PC-3 (cell line): ENCODE data around the gene SLC7A4. TPM values are rescaled to one million over a fixed set of nuclear protein-coding genes. Genes with fewer than 3 reads are reported as not detected.

Source experiments
- ATAC-seq: fragments of 200-7000 bp; cut with Tn5 transposase; 2 replicates; pipeline ENCODE4 v1.9.1; 2020; ENCODE audit warnings: mild to moderate bottlenecking, moderate library complexity
- BruUV-seq: library from RNA; stranded (reverse); fragments of 400-500 nt; replicated peaks from 2 replicates; lab custom pipeline; 2021; lab: Mats Ljungman, UMichigan
- CTCF ChIA-PET: fragments of 300-600 bp; sonication (Branson Sonifier 250); formaldehyde crosslinking; loops from one replicate; lab custom pipeline; 2022; ENCODE audit warnings: antibody characterized with exemption; lab: Charles Lee
- POLR2A ChIA-PET: fragments of 300-600 bp; sonication (Branson Sonifier 250); formaldehyde crosslinking; loops from one replicate; lab custom pipeline; 2022; ENCODE audit warnings: antibody characterized with exemption; ENCODE audit not compliant: unreplicated experiment; lab: Charles Lee
- DNase-seq: peaks from one replicate; pipeline ENCODE4 v3.0.0-alpha.2; 2015
- H2AFZ ChIP-seq: fragments of 300-600 bp; sonication (generic); 2 replicates; pipeline ENCODE4 v1.6.0; 2016; ENCODE audit warnings: antibody characterized with exemption, low read length
- H3F3A ChIP-seq: fragments of 300-600 bp; sonication (generic); one replicate; pipeline ENCODE4 v1.6.0; 2017; ENCODE audit warnings: antibody characterized with exemption, low read length, control low read depth, mild to moderate bottlenecking; ENCODE audit not compliant: unreplicated experiment
- H3K27ac ChIP-seq: fragments of 300-600 bp; sonication (generic); 2 replicates; pipeline ENCODE4 v1.5.1; 2016; ENCODE audit warnings: mild to moderate bottlenecking, low read length
- H3K27me3 ChIP-seq: fragments of 300-600 bp; sonication (generic); 2 replicates; pipeline ENCODE4 v1.6.1; 2016; ENCODE audit warnings: low read length, mixed read lengths
- H3K36me3 ChIP-seq: fragments of 300-600 bp; sonication (generic); 2 replicates; pipeline ENCODE4 v1.6.1; 2016; ENCODE audit warnings: low read depth, mixed run types, low read length, mixed read lengths
- H3K4me1 ChIP-seq: fragments of 300-600 bp; sonication (generic); 2 replicates; pipeline ENCODE4 v1.5.1; 2016; ENCODE audit warnings: low read length; ENCODE audit not compliant: insufficient read depth
- H3K4me2 ChIP-seq: fragments of 300-600 bp; sonication (generic); 2 replicates; pipeline ENCODE4 v1.6.0; 2016; ENCODE audit warnings: low read length
- H3K4me3 ChIP-seq: fragments of 300-600 bp; sonication (generic); 2 replicates; pipeline ENCODE4 v1.5.1; 2016; ENCODE audit warnings: mild to moderate bottlenecking, low read length, mixed read lengths
- H3K79me2 ChIP-seq: fragments of 300-600 bp; sonication (generic); 2 replicates; pipeline ENCODE4 v1.6.1; 2017; ENCODE audit warnings: low read length, mixed read lengths
- H3K9ac ChIP-seq: fragments of 300-600 bp; sonication (generic); 2 replicates; pipeline ENCODE4 v1.6.0; 2016; ENCODE audit warnings: mild to moderate bottlenecking, low read length
- H3K9me2 ChIP-seq: fragments of 300-600 bp; sonication (generic); replicated peaks from 2 replicates; pipeline ENCODE4 v1.6.1; 2016; ENCODE audit warnings: mixed run types, low read length, mixed read lengths
- H3K9me3 ChIP-seq: fragments of 300-600 bp; sonication (generic); 2 replicates; pipeline ENCODE4 v1.6.1; 2016; ENCODE audit warnings: low read length, mixed read lengths
- H4K20me1 ChIP-seq: fragments of 300-600 bp; sonication (generic); 2 replicates; pipeline ENCODE4 v1.6.1; 2016; ENCODE audit warnings: low read length, mixed read lengths
- EZH2 ChIP-seq: fragments of 300-600 bp; sonication (generic); IDR thresholded peaks from one replicate; pipeline ENCODE4 v1.6.1; 2017; ENCODE audit warnings: antibody characterized with exemption, mild to moderate bottlenecking, low read length; ENCODE audit not compliant: unreplicated experiment
- EZH2phosphoT487 ChIP-seq: fragments of 300-600 bp; sonication (generic); IDR thresholded peaks from 2 replicates; pipeline ENCODE4 v1.6.1; 2018; ENCODE audit warnings: mild to moderate bottlenecking, antibody characterized with exemption, low read length, borderline replicate concordance
- intact Hi-C: fragments of 100-400 bp; cut with micrococcal nuclease; formaldehyde crosslinking; loops from 2 replicates; pipeline ENCODE4 v1.9.0; 2023
- total RNA-seq: library from RNA; depleted of rRNA; stranded (reverse); fragments of >200 nt; gene quantifications from 2 replicates; pipeline ENCODE4 v1.2.3, GENCODE V29; 2014
- TF ChIP-seq, protein P1 (sequence below): fragments of 300-600 bp; sonication (generic); conservative IDR thresholded peaks from 2 replicates; pipeline ENCODE4 v1.5.1; 2017; ENCODE audit warnings: antibody characterized with exemption, low read depth, mild to moderate bottlenecking, low read length

SLC7A4 gene
- total RNA-seq, 1 experiment from 2014 or later, result not detected

DNA sequence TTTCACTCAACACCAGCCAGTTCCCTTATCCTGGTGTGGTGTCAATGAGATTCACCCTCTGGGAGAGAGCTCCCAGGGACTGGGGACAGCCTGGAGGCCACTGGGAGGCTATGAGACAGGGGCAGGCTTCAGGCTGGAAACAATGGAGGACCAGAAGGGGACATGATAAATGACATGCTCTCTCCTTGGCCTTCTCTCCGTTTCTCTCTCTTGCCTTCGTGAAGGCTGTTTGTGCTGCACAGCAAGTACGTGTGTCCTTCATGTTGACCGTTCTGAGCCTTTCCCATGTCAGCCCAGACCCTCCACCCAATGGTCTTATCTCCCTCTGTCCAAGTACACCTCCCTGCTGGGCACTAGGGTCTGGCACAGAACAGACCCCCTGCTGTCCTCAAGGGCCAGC, 51.8 kb downstream of the SLC7A4 start:
- peaks cover 16% of the 10 kb centered on the region for H3K79me2 ChIP-seq
- POLR2A ChIA-PET, result no interaction called here
- H4K20me1 ChIP-seq, result no peaks in the 10 kb centered on the region
- H3K9me3 ChIP-seq, result no peaks in the 10 kb centered on the region
- CTCF ChIA-PET, result no interaction called here
- no peak for DNase-seq
- H3K9me2 ChIP-seq, result no peaks in the 10 kb centered on the region
- no TSS peak for BruUV-seq
- H3K27me3 ChIP-seq, result no peaks in the 10 kb centered on the region
- ATAC-seq, result no peak
- no peak overlapping the region for H2AFZ ChIP-seq
- no peak overlapping the region for H3K4me2 ChIP-seq
- intact Hi-C loops, result no loop called here
- peaks cover 13% of the 10 kb centered on the region for H3K4me1 ChIP-seq
- no peak overlapping the region for H3K27ac ChIP-seq
- H3F3A ChIP-seq, result no peaks in the 10 kb centered on the region
- H3K4me3 ChIP-seq, result no peak overlapping the region
- no peaks in the 10 kb centered on the region for H3K36me3 ChIP-seq
- no peak overlapping the region for H3K9ac ChIP-seq
- TF ChIP-seq EZH2 (no peak), EZH2phosphoT487 (no peak)
- TF ChIP-seq, protein P1, sequence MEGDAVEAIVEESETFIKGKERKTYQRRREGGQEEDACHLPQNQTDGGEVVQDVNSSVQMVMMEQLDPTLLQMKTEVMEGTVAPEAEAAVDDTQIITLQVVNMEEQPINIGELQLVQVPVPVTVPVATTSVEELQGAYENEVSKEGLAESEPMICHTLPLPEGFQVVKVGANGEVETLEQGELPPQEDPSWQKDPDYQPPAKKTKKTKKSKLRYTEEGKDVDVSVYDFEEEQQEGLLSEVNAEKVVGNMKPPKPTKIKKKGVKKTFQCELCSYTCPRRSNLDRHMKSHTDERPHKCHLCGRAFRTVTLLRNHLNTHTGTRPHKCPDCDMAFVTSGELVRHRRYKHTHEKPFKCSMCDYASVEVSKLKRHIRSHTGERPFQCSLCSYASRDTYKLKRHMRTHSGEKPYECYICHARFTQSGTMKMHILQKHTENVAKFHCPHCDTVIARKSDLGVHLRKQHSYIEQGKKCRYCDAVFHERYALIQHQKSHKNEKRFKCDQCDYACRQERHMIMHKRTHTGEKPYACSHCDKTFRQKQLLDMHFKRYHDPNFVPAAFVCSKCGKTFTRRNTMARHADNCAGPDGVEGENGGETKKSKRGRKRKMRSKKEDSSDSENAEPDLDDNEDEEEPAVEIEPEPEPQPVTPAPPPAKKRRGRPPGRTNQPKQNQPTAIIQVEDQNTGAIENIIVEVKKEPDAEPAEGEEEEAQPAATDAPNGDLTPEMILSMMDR, result no peak

DNA sequence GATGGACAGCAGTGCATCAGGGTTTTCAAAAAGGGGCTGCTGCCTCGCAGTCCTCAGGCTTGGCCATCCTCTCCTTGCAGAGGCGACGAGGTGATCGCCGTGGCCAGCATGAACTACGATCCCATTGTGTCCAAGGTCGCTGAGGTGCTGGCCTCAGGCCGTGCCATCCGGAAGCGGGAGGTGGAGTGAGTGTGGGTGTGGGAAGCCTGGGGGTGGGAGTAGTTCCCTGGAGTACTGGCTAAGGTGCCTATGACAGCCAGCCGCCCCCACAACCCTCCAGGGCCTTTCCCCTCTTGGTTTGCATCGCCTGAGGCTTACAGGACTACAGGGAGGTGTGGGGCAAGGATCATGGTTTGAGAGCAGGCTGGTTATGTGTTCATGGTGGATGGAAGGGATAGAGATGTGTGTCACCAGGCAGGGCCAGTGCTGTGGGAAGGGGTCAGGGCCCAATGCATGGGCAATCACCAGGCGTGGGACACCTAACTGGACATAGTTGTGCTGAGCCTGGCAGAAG, 52.4 kb downstream of the SLC7A4 start:
- no peaks in the 10 kb centered on the region for H3K36me3 ChIP-seq
- H3K79me2 ChIP-seq, result peaks cover 16% of the 10 kb centered on the region
- no peak for DNase-seq
- no peak overlapping the region for H2AFZ ChIP-seq
- H3K27me3 ChIP-seq, result no peaks in the 10 kb centered on the region
- BruUV-seq, result no TSS peak
- intact Hi-C loops, result no loop called here
- H4K20me1 ChIP-seq, result no peaks in the 10 kb centered on the region
- POLR2A ChIA-PET, result no interaction called here
- no peak overlapping the region for H3K27ac ChIP-seq
- CTCF ChIA-PET, result no interaction called here
- no peaks in the 10 kb centered on the region for H3K9me2 ChIP-seq
- no peak overlapping the region for H3K9ac ChIP-seq
- H3K9me3 ChIP-seq, result no peaks in the 10 kb centered on the region
- H3K4me2 ChIP-seq, result no peak overlapping the region
- peaks cover 13% of the 10 kb centered on the region for H3K4me1 ChIP-seq
- H3K4me3 ChIP-seq, result no peak overlapping the region
- ATAC-seq, result no peak
- TF ChIP-seq, protein P1, result no peak
- TF ChIP-seq EZH2, result no peak
- TF ChIP-seq EZH2phosphoT487, result no peak
- no peaks in the 10 kb centered on the region for H3F3A ChIP-seq

DNA sequence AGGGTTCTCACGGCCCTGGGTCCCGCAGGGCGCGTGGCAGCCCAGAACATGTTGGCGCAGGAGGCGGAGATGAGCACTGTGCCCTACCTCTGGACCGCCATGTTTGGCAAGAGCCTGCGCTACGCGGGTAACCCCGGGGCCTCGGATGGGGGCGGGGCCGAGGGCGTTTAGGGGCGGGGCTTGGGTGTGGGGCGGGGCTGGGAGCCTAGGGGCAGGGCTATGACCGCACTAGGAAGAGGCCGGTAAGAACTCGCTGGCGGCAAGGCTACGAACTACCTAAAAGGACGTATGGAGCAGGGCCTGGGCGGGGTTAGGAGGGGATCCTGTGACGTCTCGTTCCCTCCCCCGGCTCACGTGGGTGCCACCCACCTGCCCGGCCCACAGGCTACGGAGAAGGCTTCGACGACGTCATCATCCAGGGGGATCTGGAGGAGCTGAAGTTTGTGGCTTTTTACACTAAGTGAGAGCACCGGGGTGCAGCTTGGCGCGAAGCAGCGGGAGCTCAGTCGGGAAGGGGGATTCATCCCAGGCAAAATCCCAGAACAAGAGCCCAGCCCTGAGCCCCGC, 53.0 kb downstream of the SLC7A4 start:
- no peak for ATAC-seq
- CTCF ChIA-PET, result no interaction called here
- DNase-seq, result no peak
- H3K4me1 ChIP-seq, result peaks cover 13% of the 10 kb centered on the region
- no peaks in the 10 kb centered on the region for H3K27me3 ChIP-seq
- intact Hi-C loops, result no loop called here
- no peak overlapping the region for H2AFZ ChIP-seq
- no peaks in the 10 kb centered on the region for H3K36me3 ChIP-seq
- H3K27ac ChIP-seq, result no peak overlapping the region
- H3K9ac ChIP-seq, result no peak overlapping the region
- H3K4me2 ChIP-seq, result no peak overlapping the region
- TF ChIP-seq EZH2phosphoT487, result no peak
- TF ChIP-seq, protein P1, result no peak
- TF ChIP-seq EZH2, result no peak
- no peaks in the 10 kb centered on the region for H3K9me2 ChIP-seq
- POLR2A ChIA-PET, result no interaction called here
- H3K9me3 ChIP-seq, result no peaks in the 10 kb centered on the region
- no peak overlapping the region for H3K4me3 ChIP-seq
- H4K20me1 ChIP-seq, result no peaks in the 10 kb centered on the region
- BruUV-seq, result no TSS peak
- peaks cover 16% of the 10 kb centered on the region for H3K79me2 ChIP-seq
- no peaks in the 10 kb centered on the region for H3F3A ChIP-seq
